NT2/D1 (cell line): Measurements from ENCODE around the gene SYPL1.

ENCODE experiments used
- SUZ12 ChIP-seq: IDR thresholded peaks from 2 replicates; pipeline ENCODE4 v1.6.1; 2011; ENCODE audit not compliant: insufficient read length, insufficient read depth; ENCODE audit errors: extremely low read depth
- YY1 ChIP-seq: IDR thresholded peaks from 2 replicates; pipeline ENCODE4 v1.6.1; 2011; ENCODE audit not compliant: insufficient read length, insufficient read depth
- ZNF274 ChIP-seq: IDR thresholded peaks from 2 replicates; pipeline ENCODE4 v1.6.1; 2011; ENCODE audit warnings: mild to moderate bottlenecking, low read depth, low read length

- TF ChIP-seq YY1 (no peak), ZNF274 (no peak), SUZ12 (no peak)
These were observed 30.0 kb upstream of the SYPL1 start for GRCh38 chr7:106142136-106142535.
